RCC 7860 (cell line): ENCODE measurements around the gene HNRNPA3.

Experiments used
- DNase-seq: peaks from one replicate; pipeline ENCODE4 v3.0.0-alpha.2; 2015; ENCODE audit warnings: low spot score
- FAIRE-seq: peaks from 2 replicates; lab custom pipeline; 2012; peaks lifted over from hg19 to GRCh38; lab: Jason Lieb, UNC

The HNRNPA3 gene

GRCh38 chr2:177268187-177268871 lies 55.7 kb downstream of the HNRNPA3 start:
- DNase-seq, result no peak

DNA sequence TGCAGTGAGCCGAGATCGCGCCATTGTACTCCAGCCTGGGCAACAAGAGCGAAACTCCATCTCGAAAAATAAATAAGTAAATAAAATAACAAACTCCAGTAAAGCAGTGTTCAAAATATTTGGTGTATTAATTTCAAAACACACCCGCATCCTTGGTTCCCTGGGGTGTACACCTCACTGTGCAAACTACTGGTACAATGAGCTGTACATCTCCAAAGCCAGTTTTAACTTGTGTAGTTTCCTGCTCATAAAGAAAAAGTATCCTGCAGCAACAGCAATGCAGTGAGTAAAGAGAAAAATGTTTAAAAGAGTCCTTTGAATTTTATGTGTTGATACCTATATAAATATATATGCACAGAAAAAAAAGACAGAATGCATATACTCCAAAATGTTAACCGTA lies 56.3 kb downstream of the HNRNPA3 start:
- FAIRE-seq (no peak), DNase-seq (no peak)

More at GRCh38 chr2:177268187-177268871, 55.7 kb downstream of the HNRNPA3 start:
- FAIRE-seq, result no peak

- FAIRE-seq (no peak), DNase-seq (no peak)
These were observed 57.9 kb downstream of the HNRNPA3 start for GRCh38 chr2:177270531-177270930.

DNA sequence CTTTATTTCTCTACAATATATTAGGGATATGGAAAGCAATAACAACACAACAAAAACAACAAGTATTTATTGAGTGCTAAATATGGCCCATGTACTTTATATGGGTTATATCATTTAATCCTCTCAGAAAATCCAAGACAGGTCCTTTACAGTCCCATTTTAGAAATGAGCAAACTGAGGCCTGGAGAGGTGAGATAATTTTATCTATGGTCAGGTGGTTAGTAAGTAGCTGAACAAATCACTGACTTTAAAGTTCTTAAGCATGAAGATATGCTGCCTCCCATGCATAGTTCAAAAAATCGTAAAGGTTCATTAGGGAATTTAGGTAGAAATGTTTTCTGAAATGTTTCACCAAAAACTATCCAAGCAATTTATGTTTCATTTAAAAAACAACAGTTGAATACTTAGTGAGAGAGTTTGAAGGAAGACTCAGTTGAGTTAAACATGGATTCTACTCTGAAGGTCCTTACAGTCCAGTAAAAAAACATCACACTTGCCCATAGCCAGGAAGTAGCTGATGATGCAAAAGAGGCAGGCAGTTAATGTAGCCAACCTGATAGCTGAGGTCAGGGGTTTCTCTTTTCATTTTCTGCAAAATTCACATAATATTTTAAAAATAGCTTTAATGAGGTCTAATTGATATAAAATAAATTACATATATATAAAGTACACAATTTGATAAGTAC lies 59.5 kb downstream of the HNRNPA3 start:
- no peak for DNase-seq
- no peak for FAIRE-seq

DNA sequence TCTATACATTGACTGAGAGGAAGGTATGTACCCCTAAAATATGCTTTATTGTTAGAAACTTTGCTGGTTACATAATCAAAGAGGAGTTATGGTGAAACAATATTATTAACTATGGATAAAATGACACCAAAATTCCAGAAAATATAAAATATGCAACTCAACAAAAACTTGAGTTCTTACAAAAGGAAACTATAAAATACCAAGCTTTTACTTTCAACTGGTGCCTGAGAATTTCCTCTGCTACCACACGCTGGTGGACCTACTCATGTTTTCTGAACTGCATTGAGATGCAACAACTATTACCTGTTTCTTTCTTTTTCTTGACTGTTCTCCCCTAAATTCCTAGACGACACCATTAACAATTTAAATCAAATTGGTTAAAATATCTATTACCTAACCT lies 60.2 kb downstream of the HNRNPA3 start:
- FAIRE-seq (no peak), DNase-seq (no peak)

DNA sequence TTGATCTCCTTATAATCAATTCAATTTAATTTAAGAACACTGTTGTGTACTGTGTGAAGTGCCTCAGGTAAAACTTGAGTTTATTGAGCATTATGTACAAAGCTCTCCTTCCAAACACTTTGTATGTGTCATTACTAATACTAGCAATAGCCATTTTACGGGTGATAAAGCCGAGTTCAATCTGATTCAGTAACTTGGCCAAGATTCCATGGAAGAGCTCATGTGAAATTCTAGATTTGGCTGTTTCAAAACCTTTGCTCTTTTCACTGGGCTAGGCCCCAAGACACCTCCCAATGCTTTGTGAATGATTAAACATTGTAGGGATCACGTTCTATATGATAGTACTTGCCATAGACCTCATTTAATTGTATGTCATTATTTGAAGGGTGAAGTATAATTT lies 60.8 kb downstream of the HNRNPA3 start:
- no peak for FAIRE-seq
- DNase-seq, result no peak
